HG02840 (cell line): ENCODE measurements around the gene TMEM135.

Experiments
- ATAC-seq: cut with Tn5 transposase; IDR thresholded peaks from one replicate; pipeline ENCODE4 v1.9.1; 2021; ENCODE audit warnings: mild to moderate bottlenecking, moderate library complexity, moderate number of reproducible peaks; ENCODE audit not compliant: unreplicated experiment, low FRiP score

The TMEM135 gene

GRCh38 chr11:87290304-87290922 lies 252.7 kb downstream of the TMEM135 start:
- no peak for ATAC-seq

GRCh38 chr11:87292598-87292997 lies 254.9 kb downstream of the TMEM135 start:
- ATAC-seq = no peak

GRCh38 chr11:87295237-87295636 lies 257.5 kb downstream of the TMEM135 start:
- no peak for ATAC-seq

- ATAC-seq = no peak
Observed at GRCh38 chr11:87296627-87297026, 258.9 kb downstream of the TMEM135 start.

GRCh38 chr11:87298155-87298554 lies 260.4 kb downstream of the TMEM135 start:
- no peak for ATAC-seq

- ATAC-seq = no peak
Observed at GRCh38 chr11:87299041-87299481, 261.3 kb downstream of the TMEM135 start.

- ATAC-seq = no peak
Observed at GRCh38 chr11:87300640-87301380, 263.1 kb downstream of the TMEM135 start.

- ATAC-seq = no peak
Observed at GRCh38 chr11:87301785-87302540, 264.2 kb downstream of the TMEM135 start.

- no peak for ATAC-seq
Observed at GRCh38 chr11:87304412-87304811, 266.7 kb downstream of the TMEM135 start.

- ATAC-seq = no peak
Observed at GRCh38 chr11:87306262-87306851, 268.6 kb downstream of the TMEM135 start.

GRCh38 chr11:87307101-87307500 lies 269.4 kb downstream of the TMEM135 start:
- no peak for ATAC-seq

GRCh38 chr11:87315229-87315628 lies 277.5 kb downstream of the TMEM135 start:
- no peak for ATAC-seq

GRCh38 chr11:87316491-87316890 lies 278.8 kb downstream of the TMEM135 start:
- ATAC-seq = no peak

- ATAC-seq = no peak
Observed at GRCh38 chr11:87317441-87317840, 279.7 kb downstream of the TMEM135 start.

GRCh38 chr11:87320123-87320522 lies 282.4 kb downstream of the TMEM135 start:
- ATAC-seq = no peak

GRCh38 chr11:87322568-87322967 lies 284.8 kb downstream of the TMEM135 start:
- no peak for ATAC-seq

- no peak for ATAC-seq
Observed at GRCh38 chr11:87323899-87324298, 286.2 kb downstream of the TMEM135 start.

GRCh38 chr11:87324817-87325489 lies 287.2 kb downstream of the TMEM135 start:
- no peak for ATAC-seq

GRCh38 chr11:87325490-87325872 lies 287.7 kb downstream of the TMEM135 start:
- ATAC-seq = no peak

GRCh38 chr11:87326594-87326993 lies 288.9 kb downstream of the TMEM135 start:
- ATAC-seq = no peak
